GM19455 (cell line): ENCODE data around the gene STUB1.

Experiments used
- ATAC-seq: cut with Tn5 transposase; IDR thresholded peaks from one replicate; pipeline ENCODE4 v1.9.1; 2021; ENCODE audit not compliant: unreplicated experiment

Gene STUB1

DNA sequence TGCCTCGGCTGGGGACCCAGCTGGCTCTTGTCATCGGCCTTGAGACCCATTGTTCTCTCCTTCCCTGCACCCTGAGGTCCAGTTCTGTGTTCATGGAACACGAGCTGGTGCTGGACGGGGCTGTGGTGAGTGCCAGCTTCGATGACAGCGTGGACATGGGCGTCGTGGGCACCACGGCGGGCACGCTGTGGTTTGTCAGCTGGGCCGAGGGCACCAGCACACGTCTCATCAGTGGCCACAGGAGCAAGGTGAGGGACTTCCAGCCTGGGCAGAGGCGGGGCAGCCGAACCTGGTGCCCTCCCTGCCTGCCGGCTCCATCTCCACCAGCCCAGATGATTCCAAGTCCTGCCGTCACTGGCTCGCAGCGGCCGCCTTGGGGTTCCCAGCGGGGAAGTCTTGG lies 17.6 kb upstream of the STUB1 start:
- ATAC-seq, result no peak

DNA sequence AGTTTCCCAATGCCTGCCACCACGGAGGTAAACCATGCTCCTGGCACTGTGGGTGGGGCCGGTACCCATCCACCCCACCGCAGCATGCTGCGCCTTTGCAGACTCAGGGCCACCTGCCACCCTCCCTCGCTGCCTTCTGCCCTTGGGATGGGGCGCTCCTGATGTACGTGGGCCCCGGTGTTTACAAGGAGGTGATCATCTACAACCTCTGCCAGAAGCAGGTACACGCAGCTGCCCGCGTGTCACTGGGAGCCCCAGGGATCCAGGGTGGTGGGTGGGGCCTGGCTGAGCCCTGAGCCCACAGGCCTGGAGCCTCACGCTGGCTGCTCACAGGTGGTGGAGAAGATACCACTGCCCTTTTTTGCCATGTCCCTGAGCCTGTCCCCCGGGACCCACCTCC lies 13.6 kb upstream of the STUB1 start:
- ATAC-seq, result no peak

DNA sequence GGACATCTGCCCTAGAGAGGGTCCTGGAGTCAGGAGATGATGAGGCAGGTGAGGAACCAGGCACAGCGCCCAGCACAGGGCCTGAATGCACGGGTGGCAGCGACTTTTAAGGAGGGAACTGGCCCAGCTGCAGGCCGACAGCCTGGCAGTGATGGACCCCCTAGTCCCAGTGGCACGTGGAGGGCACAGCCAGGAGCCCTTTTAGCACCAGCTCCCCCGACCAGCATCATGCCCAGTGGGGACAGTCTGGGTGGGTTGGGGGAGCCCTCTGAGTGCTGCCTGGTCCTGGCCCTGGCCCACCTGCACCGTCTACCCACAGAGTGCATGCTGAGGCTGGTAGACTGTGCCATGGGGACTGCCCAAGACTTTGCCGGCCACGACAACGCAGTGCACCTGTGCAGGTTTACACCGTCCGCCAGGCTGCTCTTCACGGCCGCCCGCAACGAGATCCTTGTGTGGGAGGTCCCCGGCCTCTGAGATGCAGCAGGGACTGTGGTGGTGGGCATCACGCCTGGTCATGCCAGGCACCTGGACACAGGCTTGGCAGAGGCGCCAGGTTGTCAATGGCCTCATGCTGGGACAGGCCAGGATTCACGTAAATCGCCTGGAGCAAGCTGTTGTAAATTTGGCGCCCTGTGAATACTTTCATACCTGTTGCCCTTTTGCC lies 13.0 kb upstream of the STUB1 start:
- ATAC-seq, result no peak

DNA sequence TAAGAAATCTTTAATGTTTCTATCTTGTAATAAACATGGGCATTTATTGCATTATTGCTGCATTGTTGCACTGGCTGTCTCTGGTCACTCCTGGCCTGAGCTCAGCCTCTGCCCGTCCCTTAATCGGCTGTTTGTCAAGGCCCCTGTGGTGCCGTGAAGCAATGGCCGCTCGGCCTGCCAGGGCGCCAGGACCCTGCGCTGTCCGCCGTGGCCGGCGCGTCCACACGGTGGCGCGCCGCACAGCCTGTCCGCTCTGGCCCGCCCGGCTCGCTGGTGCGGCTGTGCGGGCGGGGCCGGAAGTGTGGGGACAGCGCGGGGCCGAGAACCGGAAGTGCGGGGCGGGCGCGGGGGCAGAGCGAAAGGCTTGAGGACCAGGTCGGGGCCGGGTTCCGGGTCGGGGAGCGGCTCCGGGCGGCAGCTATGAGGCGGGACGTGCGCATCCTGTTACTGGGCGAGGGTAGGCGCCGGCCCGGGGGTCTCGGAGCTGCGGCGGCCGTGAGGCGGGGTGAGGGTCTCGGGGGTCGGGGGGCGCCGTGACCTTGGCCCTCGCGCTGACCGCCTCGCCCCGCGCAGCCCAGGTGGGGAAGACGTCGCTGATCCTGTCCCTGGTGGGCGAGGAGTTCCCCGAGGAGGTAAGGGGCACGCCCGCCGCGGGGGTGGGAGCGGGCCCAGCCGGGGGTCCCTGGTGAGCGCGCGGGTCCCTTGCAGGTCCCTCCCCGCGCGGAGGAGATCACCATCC lies 12.3 kb upstream of the STUB1 start, which contains the start of gene RHOT2:
TSS of gene RHOT2 (plus strand) at position 353 of the 739 bp plus-strand sequence. CDS start at position 421, 68 bp downstream.
- peak; percentile 66 for ATAC-seq

DNA sequence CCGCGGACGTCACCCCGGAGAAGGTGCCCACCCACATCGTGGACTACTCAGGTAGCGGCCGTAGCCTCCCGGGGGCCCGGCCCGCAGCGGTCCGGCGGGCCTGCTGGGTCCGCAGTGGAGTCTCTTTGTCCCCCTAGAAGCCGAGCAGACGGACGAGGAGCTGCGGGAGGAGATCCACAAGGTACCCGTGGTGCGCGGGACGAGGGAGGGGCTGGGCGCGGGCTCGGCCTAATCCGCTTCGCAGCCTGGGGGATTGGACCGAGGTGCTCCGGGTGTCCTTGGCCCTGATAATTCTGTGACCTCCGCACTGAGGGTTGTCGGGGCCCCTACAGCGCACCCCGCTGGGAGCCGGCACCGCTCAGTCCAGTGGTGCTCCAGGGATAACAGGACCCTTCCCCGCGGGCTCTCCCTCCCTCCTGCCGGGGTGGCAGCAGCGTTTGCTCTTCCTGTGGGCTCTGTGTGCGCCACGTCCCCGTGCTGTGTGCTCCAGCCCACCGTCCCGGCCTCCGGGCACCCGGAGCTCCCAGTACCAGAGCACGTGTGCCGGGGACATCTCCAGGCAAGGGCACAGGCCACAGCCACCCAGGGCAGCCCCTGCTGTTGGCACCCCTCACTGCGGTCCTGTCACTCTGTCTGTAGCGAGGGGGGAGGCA lies 11.6 kb upstream of the STUB1 start:
- ATAC-seq, result no peak

DNA sequence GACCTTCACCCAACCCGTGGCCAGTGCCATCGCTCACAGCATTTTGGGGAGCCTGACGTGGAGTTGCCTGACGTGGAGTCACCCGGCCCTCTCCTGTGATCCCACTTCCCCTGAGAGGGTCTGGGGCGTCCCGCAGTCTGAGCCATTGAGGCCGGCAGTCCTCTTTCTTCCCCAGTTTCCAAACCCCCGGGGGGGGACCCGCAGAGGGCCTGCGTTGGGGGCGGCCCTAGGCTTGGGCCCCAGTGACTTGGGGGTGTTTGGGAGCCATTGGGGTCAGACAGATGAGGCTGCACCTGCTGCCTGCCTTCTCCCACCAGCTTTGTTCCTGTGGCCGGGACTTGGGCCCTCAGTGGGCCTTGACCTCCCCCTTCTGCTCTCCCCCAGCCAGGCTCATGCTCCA lies 10.5 kb upstream of the STUB1 start:
- no peak for ATAC-seq

DNA sequence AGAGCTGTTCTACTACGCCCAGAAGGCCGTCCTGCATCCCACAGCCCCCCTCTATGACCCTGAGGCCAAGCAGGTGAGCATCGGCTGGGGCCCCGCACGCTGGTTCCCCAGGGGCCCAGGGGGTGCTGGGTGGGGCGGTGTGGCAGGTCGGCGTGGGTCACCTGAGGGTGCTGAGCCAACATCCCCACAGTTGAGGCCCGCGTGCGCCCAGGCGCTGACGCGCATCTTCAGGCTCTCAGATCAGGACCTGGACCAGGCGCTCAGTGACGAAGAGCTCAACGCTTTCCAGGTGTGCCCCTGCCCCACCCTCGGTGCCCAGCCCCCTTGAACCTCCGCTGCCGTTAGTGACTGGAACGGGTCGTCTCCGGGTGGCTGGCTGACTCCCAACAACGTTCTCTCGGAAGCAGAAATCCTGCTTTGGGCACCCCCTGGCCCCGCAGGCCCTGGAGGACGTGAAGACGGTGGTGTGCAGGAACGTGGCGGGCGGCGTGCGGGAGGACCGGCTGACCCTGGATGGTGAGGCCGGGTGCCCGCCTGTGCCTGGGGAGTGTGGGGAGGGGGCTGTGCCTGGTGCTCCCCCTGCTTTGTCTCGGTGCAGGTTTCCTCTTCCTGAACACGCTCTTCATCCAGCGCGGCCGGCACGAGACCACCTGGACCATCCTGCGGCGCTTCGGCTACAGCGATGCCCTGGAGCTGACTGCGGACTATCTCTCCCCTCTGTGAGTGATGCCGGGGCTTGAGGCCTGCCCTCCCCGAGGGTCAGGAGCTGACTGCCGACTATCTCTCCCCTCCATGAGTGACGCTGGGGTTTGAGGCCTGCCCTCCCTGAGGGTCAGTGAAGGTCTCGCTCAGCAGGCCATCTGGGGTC lies 9.5 kb upstream of the STUB1 start:
- no peak for ATAC-seq

DNA sequence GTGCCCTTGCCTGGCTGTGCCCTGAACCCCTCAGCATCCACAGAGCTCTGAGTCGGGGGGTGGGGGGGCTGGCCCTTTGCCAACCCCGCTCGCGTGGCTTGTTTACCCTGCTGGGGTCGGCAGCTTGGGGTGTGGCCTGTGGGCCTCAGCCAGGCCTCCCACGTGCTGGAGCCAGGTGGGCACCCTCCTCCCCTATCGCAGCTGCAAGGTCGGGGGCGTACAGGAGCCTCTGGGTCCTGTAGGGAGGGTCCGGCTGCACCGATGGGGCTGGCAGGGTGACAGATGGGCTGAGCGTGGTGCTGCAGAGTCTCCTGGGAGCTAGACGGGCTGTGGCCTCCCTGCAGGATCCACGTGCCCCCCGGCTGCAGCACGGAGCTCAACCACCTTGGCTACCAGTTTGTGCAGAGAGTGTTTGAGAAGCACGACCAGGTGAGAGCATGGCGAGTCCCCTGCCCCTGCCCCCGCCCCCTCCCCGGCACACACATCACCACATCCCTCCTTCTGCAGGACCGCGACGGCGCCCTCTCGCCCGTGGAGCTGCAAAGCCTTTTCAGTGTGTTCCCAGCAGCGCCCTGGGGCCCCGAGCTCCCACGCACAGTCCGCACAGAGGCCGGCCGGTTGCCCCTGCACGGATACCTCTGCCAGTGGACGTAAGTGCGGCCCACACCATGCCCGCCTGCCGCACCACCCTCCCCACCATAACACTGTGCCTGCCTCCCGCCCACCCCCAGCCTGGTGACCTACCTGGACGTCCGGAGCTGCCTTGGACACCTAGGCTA lies 8.7 kb upstream of the STUB1 start:
- no peak for ATAC-seq

DNA sequence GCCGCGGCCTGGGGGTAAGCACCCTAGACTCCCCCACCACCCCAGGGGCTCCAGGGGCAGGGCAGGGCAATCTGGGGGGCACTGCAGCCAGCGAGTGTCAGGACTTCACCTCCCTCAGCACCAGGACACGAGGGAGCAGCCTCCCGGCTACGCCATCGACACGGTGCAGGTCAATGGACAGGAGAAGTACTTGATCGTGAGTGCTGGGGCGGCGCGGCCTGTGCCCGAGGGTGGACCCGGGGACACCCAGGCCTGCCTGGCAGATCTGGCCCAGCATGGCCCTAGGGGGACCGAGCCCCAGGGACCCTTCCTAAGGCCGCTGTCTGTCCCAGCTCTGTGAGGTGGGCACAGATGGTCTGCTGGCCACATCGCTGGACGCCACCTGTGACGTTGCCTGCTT lies 7.8 kb upstream of the STUB1 start:
- no peak for ATAC-seq

DNA sequence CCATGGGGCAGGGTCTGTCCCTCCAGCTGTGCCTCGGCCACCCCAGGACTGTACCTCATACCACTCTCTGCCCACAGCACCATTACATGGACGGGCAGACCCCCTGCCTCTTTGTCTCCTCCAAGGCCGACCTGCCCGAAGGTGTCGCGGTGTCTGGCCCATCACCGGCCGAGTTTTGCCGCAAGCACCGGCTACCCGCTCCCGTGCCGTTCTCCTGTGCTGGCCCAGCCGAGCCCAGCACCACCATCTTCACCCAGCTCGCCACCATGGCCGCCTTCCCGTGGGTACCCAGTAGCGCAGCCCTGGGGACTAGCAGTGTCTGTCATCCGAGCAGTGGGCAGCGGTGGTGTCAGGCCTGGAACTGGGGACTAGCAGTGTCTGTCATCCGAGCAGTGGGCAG lies 7.4 kb upstream of the STUB1 start:
- no peak for ATAC-seq

DNA sequence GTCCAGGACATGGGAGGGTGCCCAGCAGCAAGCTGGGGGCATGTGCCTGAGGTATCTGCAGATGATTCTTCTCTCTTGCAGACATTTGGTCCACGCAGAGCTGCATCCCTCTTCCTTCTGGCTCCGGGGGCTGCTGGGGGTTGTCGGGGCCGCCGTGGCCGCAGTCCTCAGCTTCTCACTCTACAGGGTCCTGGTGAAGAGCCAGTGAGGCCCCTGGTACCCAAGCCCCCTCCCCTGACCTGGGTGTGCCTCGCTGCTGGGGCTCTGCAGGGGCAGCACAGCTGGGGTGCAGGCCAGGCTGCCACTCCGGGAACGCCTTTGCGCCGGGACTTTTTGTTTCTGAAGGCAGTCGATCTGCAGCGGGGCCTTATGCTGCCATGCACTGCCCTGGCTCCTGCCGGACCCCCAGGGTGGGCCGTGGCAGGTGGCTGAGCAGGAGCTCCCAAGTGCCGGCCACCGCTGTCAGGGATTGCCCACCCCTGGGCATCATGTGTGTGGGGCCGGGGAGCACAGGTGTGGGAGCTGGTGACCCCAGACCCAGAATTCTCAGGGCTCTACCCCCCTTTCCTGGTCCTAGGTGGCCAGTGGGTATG lies 6.7 kb upstream of the STUB1 start:
- ATAC-seq, result no peak

DNA sequence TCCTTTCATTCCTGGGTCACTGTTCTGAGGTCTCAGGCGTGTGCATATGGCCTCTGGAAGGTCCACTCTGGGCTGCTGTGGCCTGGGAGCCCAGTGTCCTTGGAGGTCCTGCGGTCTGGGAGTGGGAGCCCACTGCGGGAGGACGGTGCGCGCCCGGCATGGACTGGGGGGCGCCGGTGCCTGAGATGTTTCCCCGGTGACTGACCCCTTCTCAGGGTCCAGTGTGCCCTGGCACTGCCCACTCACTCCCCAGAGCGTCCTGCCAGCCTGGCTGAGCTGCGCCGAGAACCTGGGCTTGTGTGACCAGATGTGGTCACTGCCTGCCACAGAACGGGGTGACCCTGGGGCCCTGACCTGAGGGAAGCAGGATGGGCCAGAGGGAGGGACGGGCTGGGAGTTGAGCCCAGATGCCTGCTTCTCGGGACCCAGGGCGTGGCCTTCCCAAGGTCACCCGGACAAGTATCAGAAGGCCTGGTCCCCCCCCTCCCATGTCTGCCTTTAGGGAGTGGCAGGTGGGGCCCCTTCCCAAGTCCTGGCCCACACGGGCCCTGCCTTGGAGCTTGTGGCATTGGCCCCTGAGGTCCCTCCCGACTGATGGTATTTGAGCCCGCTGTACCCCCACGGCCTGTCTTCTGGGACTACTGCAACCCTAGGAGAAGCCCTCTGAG lies 5.9 kb upstream of the STUB1 start:
- ATAC-seq, result no peak

DNA sequence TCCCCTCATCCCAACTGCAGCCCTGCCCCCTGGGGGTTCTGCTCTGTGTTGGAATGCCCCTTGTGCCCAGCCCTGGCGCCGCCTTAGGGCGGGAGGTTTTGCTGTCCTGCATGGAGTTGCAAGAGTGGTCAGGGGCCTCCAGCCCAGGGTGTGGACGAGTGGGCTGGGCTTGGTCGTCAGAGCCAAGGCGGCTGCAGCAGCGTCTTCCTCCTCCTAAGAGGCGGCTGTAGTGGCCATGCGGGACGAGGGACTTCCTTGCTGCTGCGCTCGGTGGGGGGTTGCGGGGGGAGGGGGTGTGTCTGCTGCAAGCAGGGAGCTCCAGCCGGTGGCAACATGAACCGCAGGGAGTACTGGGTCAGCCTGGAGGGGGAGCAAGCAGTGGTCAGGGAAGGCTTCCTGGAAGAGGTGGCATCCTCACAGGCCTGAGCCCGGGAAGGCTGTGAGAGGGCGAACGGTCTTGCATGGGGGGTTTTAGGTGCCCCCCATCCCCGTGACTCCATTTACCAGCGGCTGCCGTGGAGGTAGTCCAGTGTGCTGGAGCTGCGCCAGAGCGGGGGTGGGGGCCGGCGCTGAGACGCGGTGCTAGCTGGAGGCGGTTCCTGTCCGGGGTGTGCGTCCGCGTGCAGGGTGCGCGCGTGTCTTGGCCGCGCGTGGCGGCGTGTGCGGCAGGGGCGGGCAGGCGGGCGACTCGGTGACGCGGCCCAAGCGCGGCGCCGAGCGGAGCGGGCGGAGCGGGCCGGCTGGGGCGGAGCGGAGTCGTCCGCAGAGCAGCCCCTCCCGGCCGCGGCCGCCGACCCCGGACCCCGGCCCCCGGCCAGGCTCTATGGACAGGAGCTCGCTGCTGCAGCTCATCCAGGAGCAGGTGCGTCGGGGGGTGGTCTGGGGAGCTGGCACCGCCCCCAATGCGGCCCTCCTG lies 5.0 kb upstream of the STUB1 start, which contains the start of gene RHBDL1:
TSS of gene RHBDL1 (plus strand) at position 704 of the 916 bp plus-strand sequence. CDS start at position 824, 120 bp downstream.
- no peak for ATAC-seq

DNA sequence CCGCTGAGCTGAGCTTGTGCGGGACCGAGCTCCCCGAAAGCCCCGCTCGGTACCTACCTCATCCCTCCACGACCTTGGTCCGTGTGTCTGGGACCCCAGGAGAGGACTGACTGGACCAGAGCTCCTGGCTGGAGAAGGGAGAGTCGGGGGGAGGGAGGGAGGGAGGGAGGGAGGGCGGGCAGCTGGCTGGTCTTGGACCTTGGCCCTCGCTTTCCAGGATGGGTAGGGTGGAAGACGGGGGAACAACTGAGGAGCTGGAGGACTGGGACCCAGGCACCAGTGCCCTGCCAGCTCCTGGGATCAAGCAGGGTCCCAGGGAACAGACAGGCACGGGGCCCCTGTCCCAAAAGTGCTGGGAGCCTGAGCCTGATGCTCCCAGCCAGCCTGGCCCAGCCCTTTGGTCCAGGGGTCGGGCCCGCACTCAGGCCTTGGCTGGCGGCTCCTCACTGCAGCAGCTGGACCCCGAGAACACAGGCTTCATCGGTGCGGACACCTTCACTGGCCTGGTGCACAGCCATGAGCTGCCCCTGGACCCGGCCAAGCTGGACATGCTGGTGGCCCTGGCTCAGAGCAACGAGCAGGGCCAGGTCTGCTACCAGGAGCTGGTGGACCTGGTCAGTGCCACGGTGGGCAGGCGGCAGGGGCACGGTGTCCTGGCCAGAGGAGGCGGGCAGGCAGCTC lies 4.2 kb upstream of the STUB1 start:
- ATAC-seq, result no peak

DNA sequence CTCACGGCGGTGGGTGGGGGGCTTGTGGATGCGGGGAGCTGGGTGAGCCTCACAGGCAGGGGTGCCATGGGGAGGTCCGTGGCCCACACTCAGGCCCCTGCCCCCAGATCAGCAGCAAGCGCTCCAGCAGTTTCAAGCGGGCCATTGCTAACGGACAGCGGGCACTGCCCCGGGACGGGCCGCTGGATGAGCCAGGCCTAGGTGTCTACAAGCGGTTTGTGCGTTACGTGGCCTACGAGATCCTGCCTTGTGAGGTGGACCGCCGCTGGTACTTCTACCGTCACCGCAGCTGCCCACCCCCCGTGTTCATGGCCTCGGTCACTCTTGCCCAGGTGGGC lies 3.7 kb upstream of the STUB1 start:
- no peak for ATAC-seq

DNA sequence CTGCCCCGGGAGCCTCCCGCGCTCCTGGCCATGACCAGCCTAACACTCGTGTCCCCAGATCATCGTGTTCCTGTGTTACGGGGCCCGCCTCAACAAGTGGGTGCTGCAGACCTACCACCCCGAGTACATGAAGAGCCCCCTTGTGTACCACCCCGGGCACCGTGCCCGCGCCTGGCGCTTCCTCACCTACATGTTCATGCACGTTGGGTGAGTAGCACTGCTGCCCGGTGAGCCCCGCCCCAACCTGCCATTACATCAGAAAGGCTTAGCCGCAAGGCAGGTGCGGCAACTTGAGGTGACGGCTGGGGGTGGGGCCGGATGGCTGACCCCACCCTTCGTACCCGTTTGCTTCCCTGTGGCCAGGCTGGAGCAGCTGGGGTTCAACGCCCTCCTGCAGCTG lies 3.3 kb upstream of the STUB1 start:
- no peak for ATAC-seq

DNA sequence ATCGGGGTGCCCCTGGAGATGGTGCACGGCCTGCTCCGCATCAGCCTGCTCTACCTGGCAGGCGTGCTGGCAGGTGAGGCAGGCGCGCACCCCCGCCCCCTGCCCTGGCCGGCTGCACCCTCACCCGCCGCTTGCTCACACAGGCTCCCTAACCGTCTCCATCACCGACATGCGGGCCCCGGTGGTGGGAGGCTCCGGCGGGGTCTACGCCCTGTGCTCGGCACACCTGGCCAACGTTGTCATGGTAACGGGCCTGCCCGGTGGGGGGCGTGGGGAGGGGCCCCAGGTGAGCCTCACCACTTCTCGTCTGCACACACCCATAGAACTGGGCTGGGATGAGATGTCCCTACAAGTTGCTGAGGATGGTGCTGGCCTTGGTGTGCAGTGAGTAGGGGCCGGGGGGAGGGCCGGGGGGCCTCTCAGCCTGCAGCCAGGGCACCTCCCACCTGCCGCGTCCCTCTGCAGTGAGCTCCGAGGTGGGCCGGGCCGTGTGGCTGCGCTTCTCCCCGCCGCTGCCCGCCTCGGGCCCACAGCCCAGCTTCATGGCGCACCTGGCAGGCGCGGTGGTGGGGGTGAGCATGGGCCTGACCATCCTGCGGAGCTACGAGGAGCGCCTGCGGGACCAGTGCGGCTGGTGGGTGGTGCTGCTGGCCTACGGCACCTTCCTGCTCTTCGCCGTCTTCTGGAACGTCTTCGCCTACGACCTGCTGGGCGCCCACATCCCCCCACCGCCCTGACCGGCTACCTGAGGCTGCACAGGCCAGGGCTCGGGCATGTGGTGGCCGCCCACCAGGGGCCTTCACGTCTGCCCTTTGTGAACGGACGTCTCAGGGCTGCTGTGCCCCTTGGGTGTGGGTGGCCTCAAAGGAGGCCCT lies 2.7 kb upstream of the STUB1 start:
- ATAC-seq, result no peak
